Upper lobe of right lung (tissue), 1 donor: Measurements from ENCODE around the gene ADCY6. TPM values are rescaled to one million over a fixed set of nuclear protein-coding genes. Genes with fewer than 3 reads are reported as not detected.
A peak's percentile ranks its signal among the peaks of the same experiment; 100 is the strongest.

Source experiments
- ATAC-seq: fragments of 200-7000 bp; cut with Tn5 transposase; one replicate; pipeline ENCODE4 v1.9.1; 2020; ENCODE audit warnings: mild to moderate bottlenecking, moderate library complexity
- DNase-seq: peaks from one replicate; pipeline ENCODE4 v3.0.0-alpha.2; 2020
- H3K27ac ChIP-seq: fragments of 200-600 bp; one replicate; pipeline ENCODE4 v1.8.0; 2022
- H3K27me3 ChIP-seq: fragments of 200-600 bp; one replicate; pipeline ENCODE4 v1.8.0; 2022; ENCODE audit warnings: mild to moderate bottlenecking
- H3K36me3 ChIP-seq: fragments of 200-600 bp; one replicate; pipeline ENCODE4 v1.8.0; 2022
- H3K4me1 ChIP-seq: fragments of 200-600 bp; one replicate; pipeline ENCODE4 v1.8.0; 2022
- H3K4me3 ChIP-seq: fragments of 200-600 bp; one replicate; pipeline ENCODE4 v1.8.0; 2022; ENCODE audit warnings: mild to moderate bottlenecking
- H3K9me3 ChIP-seq: fragments of 200-600 bp; one replicate; pipeline ENCODE4 v1.8.0; 2022
- CTCF ChIP-seq: fragments of 200-600 bp; IDR thresholded peaks from one replicate; pipeline ENCODE4 v1.8.0; 2022; ENCODE audit warnings: antibody characterized with exemption
- intact Hi-C: fragments of 100-400 bp; cut with DNase I; formaldehyde crosslinking; loops from one replicate; pipeline ENCODE4 v1.11.0; 2022
- total RNA-seq: library from RNA; stranded (reverse); fragmentation: NEBNext Ultra II Directional; extraction: Animal tissue kit (Norgen Biotek cat#: 25700); gene quantifications from one replicate; pipeline ENCODE4 v1.2.1, GENCODE V29; 2021
- donor health status: DM: no; HTN: yes; CAD: no; lungs with severe emphysema.

Gene ADCY6
- total RNA-seq, 1 donor from 2014 or later = 42.9 TPM

DNA sequence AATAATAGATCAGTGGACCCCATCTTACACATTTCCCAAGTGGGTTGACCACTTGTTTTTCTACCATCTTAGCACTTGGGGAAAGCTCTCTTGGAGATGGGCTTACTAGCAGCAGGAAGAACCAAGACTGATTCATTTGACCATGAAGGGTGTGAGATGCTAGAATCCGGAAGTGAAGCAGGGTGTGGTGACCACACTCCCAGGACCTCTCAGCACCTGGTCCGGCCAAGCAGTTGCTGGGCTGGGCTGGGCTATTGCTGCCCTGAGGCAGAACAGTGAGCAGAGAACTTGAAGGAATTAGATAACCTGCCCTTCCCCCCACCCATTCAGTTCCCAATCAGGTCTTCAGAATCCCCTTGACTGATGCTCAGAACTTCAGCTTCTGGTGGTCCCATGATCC lies 24.4 kb downstream of the ADCY6 start:
- no peak for ATAC-seq

DNA sequence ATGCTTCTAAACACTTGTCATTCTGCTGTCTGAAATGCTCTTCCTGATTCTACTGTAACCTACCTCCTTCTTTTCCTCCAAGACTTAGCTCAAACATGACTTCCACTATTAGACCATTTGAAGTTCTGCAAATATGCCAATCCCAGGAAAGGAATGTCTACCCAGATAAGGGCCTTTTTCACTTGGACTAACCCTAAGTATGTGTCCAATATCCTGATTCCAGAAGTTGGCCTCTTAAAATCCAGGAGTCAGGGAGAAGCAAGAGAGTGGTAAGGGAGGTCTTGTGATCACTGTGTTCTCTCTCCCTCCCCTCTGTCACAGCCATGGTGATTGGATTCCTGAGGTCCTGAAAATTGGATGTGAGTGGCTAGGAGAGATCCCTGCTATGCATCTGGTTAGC lies 30.2 kb downstream of the ADCY6 start:
- TF ChIP-seq CTCF = no peak
- Histone ChIP-seq H3K4me3 (no peak overlapping the region), H3K36me3 (no peaks in the 10 kb centered on the region), H3K9me3 (no peaks in the 10 kb centered on the region), H3K27ac (no peak overlapping the region), H3K4me1 (no peaks in the 10 kb centered on the region), H3K27me3 (no peaks in the 10 kb centered on the region)
- no peak for DNase-seq
- ATAC-seq = peak; percentile 76
- intact Hi-C loops = no loop called here

More for the DNA sequence above, 24.4 kb downstream of the ADCY6 start:
- no peak overlapping the region for H3K4me3 ChIP-seq
- H3K36me3 ChIP-seq = peaks cover 13% of the 10 kb centered on the region
- TF ChIP-seq CTCF = no peak
- H3K27me3 ChIP-seq = no peaks in the 10 kb centered on the region
- no peak for DNase-seq
- no peak overlapping the region for H3K27ac ChIP-seq
- no peaks in the 10 kb centered on the region for H3K9me3 ChIP-seq
- intact Hi-C loops = no loop called here
- peaks cover 22% of the 10 kb centered on the region for H3K4me1 ChIP-seq

GRCh38 chr12:48758186-48758585 lies 30.7 kb downstream of the ADCY6 start:
- Histone ChIP-seq H3K27me3 (no peaks in the 10 kb centered on the region), H3K36me3 (no peaks in the 10 kb centered on the region), H3K27ac (no peak overlapping the region), H3K4me3 (no peak overlapping the region), H3K9me3 (no peaks in the 10 kb centered on the region), H3K4me1 (no peaks in the 10 kb centered on the region)
- intact Hi-C loops = no loop called here
- TF ChIP-seq CTCF = no peak
- DNase-seq = no peak
- no peak for ATAC-seq

DNA sequence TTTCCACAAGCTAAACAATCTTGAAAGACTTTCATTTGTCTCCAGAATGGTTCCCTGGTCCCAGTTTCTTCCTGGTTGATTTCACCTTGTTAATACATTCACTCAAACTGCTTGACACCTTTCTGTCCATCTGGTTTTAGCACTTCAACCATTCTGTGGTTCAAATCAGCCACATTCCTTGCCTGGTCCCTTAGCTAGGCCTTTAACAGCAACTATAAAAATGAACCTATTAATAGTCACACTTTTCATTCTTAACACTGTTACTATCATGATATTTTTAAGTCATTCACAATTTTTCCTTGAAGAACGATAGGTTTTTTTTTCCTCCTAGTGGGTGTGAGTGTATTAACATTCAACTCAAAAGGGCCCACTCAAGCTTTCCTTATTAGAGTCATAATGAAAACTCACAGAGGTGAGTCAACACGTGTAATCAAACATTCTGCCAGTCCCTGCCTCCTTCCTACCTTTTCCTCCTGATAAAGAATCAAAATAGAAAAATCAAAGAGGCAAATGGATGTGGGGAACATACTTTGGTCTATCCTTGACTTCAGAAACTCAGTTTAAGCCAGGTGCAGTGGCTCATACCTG lies 38.0 kb downstream of the ADCY6 start:
- Histone ChIP-seq H3K4me1 (no peaks in the 10 kb centered on the region), H3K27me3 (no peaks in the 10 kb centered on the region), H3K27ac (no peak overlapping the region), H3K36me3 (no peaks in the 10 kb centered on the region), H3K4me3 (no peak overlapping the region), H3K9me3 (no peaks in the 10 kb centered on the region)
- no peak for TF ChIP-seq CTCF
- ATAC-seq (no peak), DNase-seq (no peak)
- intact Hi-C loops = no loop called here

GRCh38 chr12:48750215-48750614 lies 38.7 kb downstream of the ADCY6 start:
- Histone ChIP-seq H3K9me3 (no peaks in the 10 kb centered on the region), H3K36me3 (no peaks in the 10 kb centered on the region), H3K27ac (no peak overlapping the region), H3K27me3 (no peaks in the 10 kb centered on the region), H3K4me3 (no peak overlapping the region), H3K4me1 (no peaks in the 10 kb centered on the region)
- ATAC-seq (no peak), DNase-seq (no peak)
- no peak for TF ChIP-seq CTCF
- intact Hi-C loops = no loop called here
